GM19240 (cell line): Measurements from ENCODE around the gene EEF1A1.
"Not testable (repeated sequence)": the region's sequence is repeated elsewhere in the genome, so short reads cannot be mapped to it uniquely, and the experiment has no call there.

ENCODE experiments used
- DNase-seq: peaks from one replicate; pipeline ENCODE4 v3.0.0; 2011; ENCODE audit warnings: low spot score; ENCODE audit not compliant: insufficient read length

Gene EEF1A1

GRCh38 chr6:73506246-73506645 is 14.6 kb downstream of the EEF1A1 start:
- no peak for DNase-seq

- DNase-seq, result not testable (repeated sequence)
These were observed 15.1 kb downstream of the EEF1A1 start for GRCh38 chr6:73505705-73506104.

DNA sequence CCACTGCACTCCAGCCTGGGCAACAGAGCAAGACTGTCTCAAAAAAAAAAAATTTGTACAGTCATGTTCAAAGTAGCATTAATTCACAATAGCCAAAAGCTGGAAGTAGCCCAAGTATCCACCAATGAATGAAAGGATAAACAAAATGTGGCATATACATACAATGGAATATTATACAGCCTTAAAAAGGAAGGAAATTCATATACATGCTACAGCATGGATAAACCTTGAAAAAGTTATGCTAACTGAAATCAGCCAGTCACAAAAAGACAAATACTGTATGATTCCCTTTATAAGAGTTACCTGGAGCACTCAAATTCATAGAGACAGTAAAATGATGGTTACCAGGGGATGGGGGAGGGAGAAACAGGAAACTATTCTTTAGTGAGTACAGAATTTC is 15.7 kb downstream of the EEF1A1 start:
- DNase-seq, result no peak

GRCh38 chr6:73504160-73504559 is 16.7 kb downstream of the EEF1A1 start:
- no peak for DNase-seq

GRCh38 chr6:73503027-73503772 is 17.6 kb downstream of the EEF1A1 start:
- DNase-seq, result no peak

GRCh38 chr6:73497915-73498314 is 22.9 kb downstream of the EEF1A1 start:
- no peak for DNase-seq

- DNase-seq, result no peak
These were observed 29.5 kb downstream of the EEF1A1 start for GRCh38 chr6:73491377-73491776.

GRCh38 chr6:73487473-73487872 is 33.4 kb downstream of the EEF1A1 start:
- DNase-seq, result no peak

DNA sequence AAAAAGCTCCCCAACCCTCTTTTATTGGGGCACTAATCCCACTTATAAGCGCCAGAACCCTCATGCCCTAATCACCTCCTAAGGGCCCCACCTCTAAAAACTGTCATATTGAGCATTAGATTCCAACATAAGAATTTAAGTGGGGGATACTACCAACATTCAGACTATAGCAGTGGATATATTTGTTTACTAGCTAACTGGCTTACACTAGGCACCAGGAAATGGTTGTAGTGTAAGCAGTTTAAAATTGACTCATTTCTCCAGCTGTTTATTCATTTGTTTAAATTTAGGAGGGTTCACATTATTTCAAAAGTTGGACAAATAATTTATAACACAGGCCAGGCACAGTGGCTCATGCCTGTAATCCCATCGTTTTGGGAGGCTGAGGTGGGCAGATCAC is 36.4 kb downstream of the EEF1A1 start:
- no peak for DNase-seq

- DNase-seq, result no peak
These were observed 38.9 kb downstream of the EEF1A1 start for GRCh38 chr6:73481969-73482368.

- DNase-seq, result no peak
These were observed 43.4 kb downstream of the EEF1A1 start for GRCh38 chr6:73477407-73477806.

DNA sequence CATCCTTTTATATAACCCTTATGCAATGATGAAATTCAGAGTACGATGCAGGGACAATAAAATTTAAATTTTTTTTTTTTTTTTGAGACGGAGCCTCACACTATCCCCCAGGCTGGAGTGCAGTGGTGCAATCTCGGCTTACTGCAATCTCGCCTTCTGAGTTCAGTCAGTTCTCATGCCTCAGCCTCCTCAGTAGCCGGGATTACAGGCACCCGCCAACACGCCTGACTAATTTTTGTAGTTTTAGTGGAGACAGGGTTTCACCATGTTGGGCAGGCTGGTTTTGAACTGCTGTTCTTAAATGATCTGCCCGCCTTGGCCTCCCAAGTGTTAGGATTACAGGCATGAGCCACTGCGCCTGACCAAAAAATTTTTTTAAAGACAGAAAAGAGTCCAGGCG is 44.1 kb downstream of the EEF1A1 start:
- DNase-seq, result no peak

- no peak for DNase-seq
These were observed 49.0 kb downstream of the EEF1A1 start for GRCh38 chr6:73471686-73472290.
